ENCODE data around the gene NRG3. TPM values are rescaled to one million over a fixed set of nuclear protein-coding genes. Genes with fewer than 3 reads are reported as not detected.

Gene NRG3
- total RNA-seq, 2 experiments from 2014 or later, result not detected

DNA sequence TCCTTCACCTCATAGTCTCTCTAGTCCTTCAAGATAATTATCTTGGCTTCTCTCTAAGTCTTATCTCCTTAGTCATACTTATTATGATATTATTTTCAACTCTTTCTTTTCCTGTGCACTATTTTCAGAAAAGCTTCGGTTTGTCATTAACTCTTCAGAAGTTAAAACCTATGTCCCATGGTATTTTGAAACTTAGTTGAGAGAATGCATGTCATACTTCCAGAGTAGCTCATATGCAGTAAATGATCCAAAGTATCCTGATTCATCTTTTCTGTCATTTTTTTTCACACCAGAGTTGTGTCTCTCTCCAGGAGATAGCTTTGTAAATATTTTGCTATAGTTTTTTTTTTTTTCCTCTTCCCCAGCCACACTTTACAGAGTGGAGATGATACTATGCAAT, 1008.6 kb downstream of the NRG3 start:
- intact Hi-C loops (cut with micrococcal nuclease; ENCODE audit: unreplicated experiment), result no loop called here
- Histone ChIP-seq H3K36me3 (ENCODE audit: insufficient read depth, low read length) (no peaks in the 10 kb centered on the region), H3K4me1 (ENCODE audit: insufficient read depth, low read length, poor library complexity, severe bottlenecking) (no peaks in the 10 kb centered on the region), H4K20me1 (ENCODE audit: insufficient read depth, low read length) (no peaks in the 10 kb centered on the region), H3K79me2 (ENCODE audit: insufficient read depth, low read depth, low read length) (no peaks in the 10 kb centered on the region), H3K4me3 (ENCODE audit: low read depth, low read length, poor library complexity, severe bottlenecking) (no peak overlapping the region), H3K4me2 (ENCODE audit: low read length) (no peak overlapping the region), H2AFZ (ENCODE audit: low read length) (no peak overlapping the region), H3K9me3 (ENCODE audit: low read length) (no peaks in the 10 kb centered on the region), H3K9me2 (ENCODE audit: insufficient read depth, low read length) (no peaks in the 10 kb centered on the region), H3K27ac (ENCODE audit: low read depth, low read length, poor library complexity, severe bottlenecking) (no peak overlapping the region)
- no TSS peak for BruUV-seq (replicated peaks)
- ChIA-PET CTCF (ENCODE audit: unreplicated experiment) (no interaction called here), POLR2A (no interaction called here)
- TF ChIP-seq EZH2phosphoT487 (IDR thresholded peaks at IDR 0.05; ENCODE audit: borderline replicate concordance, low read depth, low read length), result no peak
- TF ChIP-seq, protein P1, sequence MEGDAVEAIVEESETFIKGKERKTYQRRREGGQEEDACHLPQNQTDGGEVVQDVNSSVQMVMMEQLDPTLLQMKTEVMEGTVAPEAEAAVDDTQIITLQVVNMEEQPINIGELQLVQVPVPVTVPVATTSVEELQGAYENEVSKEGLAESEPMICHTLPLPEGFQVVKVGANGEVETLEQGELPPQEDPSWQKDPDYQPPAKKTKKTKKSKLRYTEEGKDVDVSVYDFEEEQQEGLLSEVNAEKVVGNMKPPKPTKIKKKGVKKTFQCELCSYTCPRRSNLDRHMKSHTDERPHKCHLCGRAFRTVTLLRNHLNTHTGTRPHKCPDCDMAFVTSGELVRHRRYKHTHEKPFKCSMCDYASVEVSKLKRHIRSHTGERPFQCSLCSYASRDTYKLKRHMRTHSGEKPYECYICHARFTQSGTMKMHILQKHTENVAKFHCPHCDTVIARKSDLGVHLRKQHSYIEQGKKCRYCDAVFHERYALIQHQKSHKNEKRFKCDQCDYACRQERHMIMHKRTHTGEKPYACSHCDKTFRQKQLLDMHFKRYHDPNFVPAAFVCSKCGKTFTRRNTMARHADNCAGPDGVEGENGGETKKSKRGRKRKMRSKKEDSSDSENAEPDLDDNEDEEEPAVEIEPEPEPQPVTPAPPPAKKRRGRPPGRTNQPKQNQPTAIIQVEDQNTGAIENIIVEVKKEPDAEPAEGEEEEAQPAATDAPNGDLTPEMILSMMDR (conservative IDR thresholded peaks at IDR 0.05; ENCODE audit: low read length), result no peak
- no peak for DNase-seq (ENCODE audit: low spot score)

- Histone ChIP-seq H3K9me2 (ENCODE audit: insufficient read depth, low read length) (no peaks in the 10 kb centered on the region), H3K4me1 (ENCODE audit: insufficient read depth, low read length, poor library complexity, severe bottlenecking) (no peaks in the 10 kb centered on the region), H3K79me2 (ENCODE audit: insufficient read depth, low read depth, low read length) (no peaks in the 10 kb centered on the region), H3K36me3 (ENCODE audit: insufficient read depth, low read length) (no peaks in the 10 kb centered on the region), H3K9me3 (ENCODE audit: low read length) (no peaks in the 10 kb centered on the region), H3K27ac (ENCODE audit: low read depth, low read length, poor library complexity, severe bottlenecking) (no peak overlapping the region), H3K4me2 (ENCODE audit: low read length) (no peak overlapping the region), H4K20me1 (ENCODE audit: insufficient read depth, low read length) (no peaks in the 10 kb centered on the region), H3K4me3 (ENCODE audit: low read depth, low read length, poor library complexity, severe bottlenecking) (no peak overlapping the region), H2AFZ (ENCODE audit: low read length) (no peak overlapping the region)
- POLR2A ChIA-PET, result interaction anchor here (0.6 kb wide), 1 partner anchor 10 kb away, joined by 3 read pairs; no protein-coding TSS in a partner anchor
- intact Hi-C loops (cut with micrococcal nuclease; ENCODE audit: unreplicated experiment), result no loop called here
- BruUV-seq (replicated peaks), result no TSS peak
- TF ChIP-seq, protein P1 (conservative IDR thresholded peaks at IDR 0.05; ENCODE audit: low read length), result no peak
- no peak for TF ChIP-seq EZH2phosphoT487 (IDR thresholded peaks at IDR 0.05; ENCODE audit: borderline replicate concordance, low read depth, low read length)
- no peak for DNase-seq (ENCODE audit: low spot score)
- CTCF ChIA-PET (ENCODE audit: unreplicated experiment), result no interaction called here
Measured at GRCh38 chr10:82887488-82887887, 1012.5 kb downstream of the NRG3 start.

- ChIA-PET CTCF (ENCODE audit: unreplicated experiment) (no interaction called here), POLR2A (no interaction called here)
- Histone ChIP-seq H3K4me1 (ENCODE audit: insufficient read depth, low read length, poor library complexity, severe bottlenecking) (no peaks in the 10 kb centered on the region), H2AFZ (ENCODE audit: low read length) (no peak overlapping the region), H3K27ac (ENCODE audit: low read depth, low read length, poor library complexity, severe bottlenecking) (no peak overlapping the region), H3K9me3 (ENCODE audit: low read length) (no peaks in the 10 kb centered on the region), H3K4me3 (ENCODE audit: low read depth, low read length, poor library complexity, severe bottlenecking) (no peak overlapping the region), H3K36me3 (ENCODE audit: insufficient read depth, low read length) (no peaks in the 10 kb centered on the region), H3K4me2 (ENCODE audit: low read length) (no peak overlapping the region), H3K9me2 (ENCODE audit: insufficient read depth, low read length) (no peaks in the 10 kb centered on the region), H4K20me1 (ENCODE audit: insufficient read depth, low read length) (no peaks in the 10 kb centered on the region), H3K79me2 (ENCODE audit: insufficient read depth, low read depth, low read length) (no peaks in the 10 kb centered on the region)
- no TSS peak for BruUV-seq (replicated peaks)
- intact Hi-C loops (cut with micrococcal nuclease; ENCODE audit: unreplicated experiment), result no loop called here
- TF ChIP-seq, protein P1 (conservative IDR thresholded peaks at IDR 0.05; ENCODE audit: low read length), result no peak
- no peak for TF ChIP-seq EZH2phosphoT487 (IDR thresholded peaks at IDR 0.05; ENCODE audit: borderline replicate concordance, low read depth, low read length)
- DNase-seq (ENCODE audit: low spot score), result no peak
Measured at GRCh38 chr10:82888809-82889455, 1013.9 kb downstream of the NRG3 start.
